ENCODE measurements around the gene DENND4A.

DNA sequence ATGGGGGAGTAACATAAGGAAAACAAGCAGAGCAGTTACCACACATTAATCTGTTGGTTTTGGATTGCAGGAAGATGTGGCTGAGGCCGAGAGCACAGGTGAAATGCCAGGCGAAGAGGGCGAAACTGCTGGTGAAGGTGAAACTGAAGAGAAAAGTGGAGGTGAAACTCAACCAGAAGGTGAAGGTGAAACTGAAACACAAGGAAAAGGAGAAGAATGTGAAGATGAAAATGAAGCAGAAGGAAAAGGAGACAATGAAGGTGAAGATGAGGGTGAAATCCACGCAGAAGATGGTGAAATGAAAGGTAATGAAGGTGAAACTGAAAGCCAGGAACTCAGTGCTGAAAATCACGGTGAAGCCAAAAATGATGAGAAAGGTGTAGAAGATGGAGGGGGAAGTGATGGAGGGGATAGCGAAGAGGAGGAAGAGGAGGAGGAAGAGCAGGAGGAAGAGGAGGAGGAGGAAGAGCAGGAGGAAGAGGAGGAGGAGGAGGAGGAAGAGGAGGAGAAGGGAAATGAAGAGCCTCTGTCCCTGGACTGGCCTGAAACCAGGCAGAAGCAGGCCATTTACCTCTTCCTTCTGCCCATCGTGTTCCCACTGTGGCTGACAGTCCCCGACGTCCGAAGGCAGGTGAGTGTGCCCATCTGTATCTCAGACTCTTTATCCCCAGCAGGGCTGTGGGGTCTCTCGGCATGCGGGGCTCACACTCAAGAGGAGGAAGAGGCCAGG lies 141.6 kb downstream of the DENND4A start:
- TF ChIP-seq POLR2A (IDR thresholded peaks at IDR 0.05; ENCODE audit: low read depth, low read length) (no peak; the same call in 1 of the 2 replicates), POLR2AphosphoS5 (IDR thresholded peaks at IDR 0.05; ENCODE audit: low read depth, low read length) (peak; percentile 46; the same call in 1 of the 2 replicates)

Measured in GM12892 (cell line).